ENCODE measurements around the gene VMAC. TPM values are rescaled to one million over a fixed set of nuclear protein-coding genes. Genes with fewer than 3 reads are reported as not detected.
A peak's percentile ranks its signal among the peaks of the same experiment; 100 is the strongest.

Gene VMAC
- total and polyA plus RNA-seq, 3 experiments from 2014 or later = 4.0 to 6.3 (median 4.1) TPM

- DNase-seq = no peak
- H3K27ac ChIP-seq (ENCODE audit: low read depth, low read length) = no peak overlapping the region
- no peaks in the 10 kb centered on the region for H3K9me3 ChIP-seq (ENCODE audit: low read length)
- peaks cover 5% of the 10 kb centered on the region for H3K36me3 ChIP-seq (ENCODE audit: insufficient read depth, low read length)
- H3K4me3 ChIP-seq (ENCODE audit: low read length) = no peak overlapping the region
- no peaks in the 10 kb centered on the region for H3K27me3 ChIP-seq (ENCODE audit: insufficient read depth, low read length, poor library complexity, severe bottlenecking)
- Mint-ChIP-seq H3K36me3 (peaks cover 0 to 44% (median 4%) of the 10 kb centered on the region in 3 donors), H3K27me3 (peaks cover 0 to 4% of the 10 kb centered on the region in 2 donors), H3K4me3 (no peak overlapping the region), H3K4me1 (peaks cover 11 to 18% (median 11%) of the 10 kb centered on the region in 3 donors), H3K27ac (peak overlapping the region in 1 of 8 donors; percentile 23), H3K9me3 (no peaks in the 10 kb centered on the region)
- CTCF ChIA-PET = no interaction called here
- H3K4me1 ChIP-seq (ENCODE audit: insufficient read depth, low read length) = no peaks in the 10 kb centered on the region
- POLR2A ChIA-PET = no interaction called here
These were observed 8.2 kb upstream of the VMAC start for GRCh38 chr19:5896365-5897076.

- H3K4me1 Mint-ChIP-seq = peaks cover 11 to 19% (median 11%) of the 10 kb centered on the region in 3 donors
- peaks cover 5% of the 10 kb centered on the region for H3K36me3 ChIP-seq (ENCODE audit: insufficient read depth, low read length)
- CTCF ChIA-PET = interaction anchor here (1.0 kb wide), 1 partner anchor 93 kb away, joined by 3 read pairs; no protein-coding TSS in a partner anchor
These were observed 7.3 kb upstream of the VMAC start for GRCh38 chr19:5897189-5897969.

GRCh38 chr19:5899728-5900526 is 4.7 kb upstream of the VMAC start:
- H3K27ac Mint-ChIP-seq = peak overlapping the region in 4 of 8 donors; percentile 33 to 66 (median 43)
- ChIA-PET CTCF (no interaction called here), POLR2A (interaction anchor here (0.7 kb wide), 1 partner anchor 11 kb away, joined by 3 read pairs; no protein-coding TSS in a partner anchor)
- H3K36me3 Mint-ChIP-seq = peaks cover 0 to 49% (median 4%) of the 10 kb centered on the region in 3 donors
- Histone ChIP-seq H3K9me3 (ENCODE audit: low read length) (no peaks in the 10 kb centered on the region), H3K4me3 (ENCODE audit: low read length) (no peak overlapping the region), H3K27me3 (ENCODE audit: insufficient read depth, low read length, poor library complexity, severe bottlenecking) (no peaks in the 10 kb centered on the region), H3K4me1 (ENCODE audit: insufficient read depth, low read length) (peaks cover 12% of the 10 kb centered on the region), H3K27ac (ENCODE audit: low read depth, low read length) (no peak overlapping the region), H3K36me3 (ENCODE audit: insufficient read depth, low read length) (peaks cover 5% of the 10 kb centered on the region)
- no peaks in the 10 kb centered on the region for H3K9me3 Mint-ChIP-seq
- no peak for DNase-seq
- peaks cover 16 to 33% (median 20%) of the 10 kb centered on the region in 3 donors for H3K4me1 Mint-ChIP-seq
- peak overlapping the region in 4 of 7 donors; percentile 19 to 44 (median 26) for H3K4me3 Mint-ChIP-seq
- H3K27me3 Mint-ChIP-seq = peaks cover 0 to 2% of the 10 kb centered on the region in 2 donors

More at GRCh38 chr19:5897189-5897969, 7.3 kb upstream of the VMAC start:
- no peaks in the 10 kb centered on the region for H3K9me3 Mint-ChIP-seq
- no peaks in the 10 kb centered on the region for H3K9me3 ChIP-seq (ENCODE audit: low read length)
- POLR2A ChIA-PET = no interaction called here
- peaks cover 4% of the 10 kb centered on the region for H3K4me1 ChIP-seq (ENCODE audit: insufficient read depth, low read length)
- H3K27ac Mint-ChIP-seq = no peak overlapping the region
- DNase-seq = no peak
- H3K4me3 ChIP-seq (ENCODE audit: low read length) = no peak overlapping the region
- no peaks in the 10 kb centered on the region for H3K27me3 ChIP-seq (ENCODE audit: insufficient read depth, low read length, poor library complexity, severe bottlenecking)
- no peak overlapping the region for H3K4me3 Mint-ChIP-seq
- H3K27me3 Mint-ChIP-seq = peaks cover 0 to 2% of the 10 kb centered on the region in 2 donors
- no peak overlapping the region for H3K27ac ChIP-seq (ENCODE audit: low read depth, low read length)
- peaks cover 0 to 44% (median 4%) of the 10 kb centered on the region in 3 donors for H3K36me3 Mint-ChIP-seq

GRCh38 chr19:5900976-5901375 is 3.7 kb upstream of the VMAC start:
- no peak for DNase-seq
- Mint-ChIP-seq H3K27me3 (peaks cover 0 to 2% of the 10 kb centered on the region in 2 donors), H3K27ac (peak overlapping the region in 5 of 8 donors; percentile 21 to 95 (median 67)), H3K4me3 (peak overlapping the region in 6 of 7 donors; percentile 13 to 72 (median 56)), H3K9me3 (no peaks in the 10 kb centered on the region), H3K36me3 (peaks cover 0 to 39% (median 4%) of the 10 kb centered on the region in 3 donors), H3K4me1 (peaks cover 16 to 42% (median 18%) of the 10 kb centered on the region in 3 donors)
- ChIA-PET CTCF (no interaction called here), POLR2A (no interaction called here)
- peaks cover 5% of the 10 kb centered on the region for H3K36me3 ChIP-seq (ENCODE audit: insufficient read depth, low read length)
- H3K27ac ChIP-seq (ENCODE audit: low read depth, low read length) = no peak overlapping the region
- H3K9me3 ChIP-seq (ENCODE audit: low read length) = no peaks in the 10 kb centered on the region
- H3K4me3 ChIP-seq (ENCODE audit: low read length) = no peak overlapping the region
- H3K4me1 ChIP-seq (ENCODE audit: insufficient read depth, low read length) = peaks cover 20% of the 10 kb centered on the region
- H3K27me3 ChIP-seq (ENCODE audit: insufficient read depth, low read length, poor library complexity, severe bottlenecking) = no peaks in the 10 kb centered on the region

GRCh38 chr19:5903056-5903623 is 1.5 kb upstream of the VMAC start:
- POLR2A ChIA-PET = interaction anchor here (1.5 to 3.5 kb wide), 6 partner anchors 59 to 112 kb away, joined by 3 to 24 read pairs (median 14); partner anchors contain the start of genes DUS3L, NRTN and RANBP3
- H3K4me3 Mint-ChIP-seq = peak overlapping the region; percentile 90 to 97 (median 94)
- H3K4me1 Mint-ChIP-seq = peaks cover 21 to 57% (median 27%) of the 10 kb centered on the region in 3 donors
- H3K36me3 Mint-ChIP-seq = peaks cover 0 to 37% (median 4%) of the 10 kb centered on the region in 3 donors
- no peaks in the 10 kb centered on the region for H3K27me3 Mint-ChIP-seq
- Histone ChIP-seq H3K27me3 (ENCODE audit: insufficient read depth, low read length, poor library complexity, severe bottlenecking) (no peaks in the 10 kb centered on the region), H3K4me1 (ENCODE audit: insufficient read depth, low read length) (peaks cover 25% of the 10 kb centered on the region), H3K9me3 (ENCODE audit: low read length) (no peaks in the 10 kb centered on the region), H3K36me3 (ENCODE audit: insufficient read depth, low read length) (peaks cover 5% of the 10 kb centered on the region), H3K4me3 (ENCODE audit: low read length) (peak overlapping the region; percentile 91), H3K27ac (ENCODE audit: low read depth, low read length) (peak overlapping the region; percentile 96)
- peak overlapping the region; percentile 93 to 100 (median 100) for H3K27ac Mint-ChIP-seq
- H3K9me3 Mint-ChIP-seq = no peaks in the 10 kb centered on the region
- CTCF ChIA-PET = interaction anchor here (1.0 to 2.4 kb wide), 5 partner anchors 10 to 119 kb away, joined by 3 to 10 read pairs (median 4); no protein-coding TSS in a partner anchor
- no peak for DNase-seq

- DNase-seq = peak; percentile 96 to 98 (median 97)
- H3K9me3 Mint-ChIP-seq = no peaks in the 10 kb centered on the region
- H3K27ac Mint-ChIP-seq = peak within 1 kb of the TSS; percentile 93 to 100 (median 100)
- no peaks in the 10 kb centered on the region for H3K27me3 ChIP-seq (ENCODE audit: insufficient read depth, low read length, poor library complexity, severe bottlenecking)
- peak within 1 kb of the TSS; percentile 90 to 97 (median 94) for H3K4me3 Mint-ChIP-seq
- H3K4me1 ChIP-seq (ENCODE audit: insufficient read depth, low read length) = peaks cover 25% of the 10 kb centered on the region
- peak within 1 kb of the TSS; percentile 96 for H3K27ac ChIP-seq (ENCODE audit: low read depth, low read length)
- H3K4me1 Mint-ChIP-seq = peaks cover 21 to 56% (median 27%) of the 10 kb centered on the region in 3 donors
- H3K27me3 Mint-ChIP-seq = no peaks in the 10 kb centered on the region
- H3K4me3 ChIP-seq (ENCODE audit: low read length) = peak within 1 kb of the TSS; percentile 91
- peaks cover 0 to 38% (median 4%) of the 10 kb centered on the region in 3 donors for H3K36me3 Mint-ChIP-seq
- CTCF ChIA-PET = interaction anchor here (0.7 to 2.4 kb wide), 8 partner anchors 11 to 217 kb away, joined by 3 to 10 read pairs (median 4); no protein-coding TSS in a partner anchor
- POLR2A ChIA-PET = interaction anchor here (0.6 to 3.5 kb wide), 15 partner anchors 9 to 1726 kb away, joined by 3 to 24 read pairs (median 5); partner anchors contain the start of genes ALKBH7, CATSPERD, DUS3L and LONP1
- peaks cover 5% of the 10 kb centered on the region for H3K36me3 ChIP-seq (ENCODE audit: insufficient read depth, low read length)
- no peaks in the 10 kb centered on the region for H3K9me3 ChIP-seq (ENCODE audit: low read length)
These were observed 884 bp upstream of the VMAC start, which contains the start of gene NDUFA11 for GRCh38 chr19:5903624-5904351. TSS of gene NDUFA11 (minus strand) at chr19:5903790. CDS start at chr19:5903708, 82 bp downstream.
